Measurements from ENCODE around the gene CMIP.
"Not testable (repeated sequence)": the region's sequence is repeated elsewhere in the genome, so short reads cannot be mapped to it uniquely, and the experiment has no call there.

CMIP gene

GRCh38 chr16:81734632-81735434 lies 290.2 kb downstream of the CMIP start:
- DNase-seq (ENCODE audit: low read depth in 2 of 2, low spot score in 1 of 2) = no peak

DNA sequence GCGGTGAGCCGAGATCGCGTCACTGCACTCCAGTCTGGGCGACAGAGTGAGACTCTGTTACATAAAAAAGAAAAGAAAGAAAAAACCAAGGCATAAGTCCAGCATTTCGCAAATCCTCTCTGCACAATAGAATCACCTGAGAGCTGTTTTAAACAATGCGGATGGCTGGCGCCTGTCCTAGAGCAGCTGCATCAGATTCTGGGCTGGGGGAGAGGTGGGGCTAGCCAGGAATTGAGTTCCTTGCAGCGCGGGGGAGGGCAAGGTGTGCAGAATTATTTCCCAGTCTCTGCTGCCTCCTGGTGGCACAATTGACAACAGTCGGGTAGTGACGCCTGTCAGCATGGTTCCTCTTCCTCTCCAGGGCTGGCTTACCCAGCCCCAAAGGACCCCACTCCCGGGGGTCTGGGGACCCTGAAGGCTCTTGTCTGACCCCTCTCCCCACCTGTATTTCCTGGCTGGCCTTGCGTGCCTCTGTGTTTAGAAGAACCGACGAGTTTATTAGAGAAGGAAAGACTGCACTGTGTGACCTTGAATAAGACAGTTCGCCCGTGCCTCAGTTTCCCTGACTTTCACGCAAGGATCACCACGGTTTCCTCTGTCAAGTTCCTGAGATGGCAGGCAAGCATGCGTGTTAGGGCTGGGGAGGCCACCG lies 293.4 kb downstream of the CMIP start:
- peak; percentile 66 to 74 for DNase-seq (ENCODE audit: low read depth in 2 of 2, low spot score in 1 of 2)

GRCh38 chr16:81738783-81739496 lies 294.3 kb downstream of the CMIP start:
- no peak for DNase-seq (ENCODE audit: low read depth in 2 of 2, low spot score in 1 of 2)

DNA sequence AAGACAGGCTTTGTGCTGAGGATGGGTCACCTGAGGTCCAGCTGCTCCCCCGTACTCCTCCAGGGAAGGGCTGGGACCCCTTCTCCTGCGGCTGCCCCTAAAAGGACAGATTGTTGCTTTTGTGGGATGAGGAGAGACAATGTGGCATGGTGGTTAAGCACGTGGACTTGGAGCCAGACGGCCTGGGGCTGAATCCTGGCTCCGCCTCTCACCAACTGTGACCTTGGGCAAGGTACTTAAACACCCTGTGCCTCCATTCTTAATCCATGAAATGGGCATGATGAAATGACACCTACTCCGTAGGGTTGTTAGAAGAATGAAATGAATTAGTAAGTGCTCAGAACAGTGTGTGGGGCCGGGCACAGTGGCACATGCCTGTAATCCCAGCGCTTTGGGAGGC lies 294.9 kb downstream of the CMIP start:
- no peak for DNase-seq (ENCODE audit: low read depth in 2 of 2, low spot score in 1 of 2)

GRCh38 chr16:81740169-81740568 lies 295.6 kb downstream of the CMIP start:
- no peak for DNase-seq (ENCODE audit: low read depth in 2 of 2, low spot score in 1 of 2)

DNA sequence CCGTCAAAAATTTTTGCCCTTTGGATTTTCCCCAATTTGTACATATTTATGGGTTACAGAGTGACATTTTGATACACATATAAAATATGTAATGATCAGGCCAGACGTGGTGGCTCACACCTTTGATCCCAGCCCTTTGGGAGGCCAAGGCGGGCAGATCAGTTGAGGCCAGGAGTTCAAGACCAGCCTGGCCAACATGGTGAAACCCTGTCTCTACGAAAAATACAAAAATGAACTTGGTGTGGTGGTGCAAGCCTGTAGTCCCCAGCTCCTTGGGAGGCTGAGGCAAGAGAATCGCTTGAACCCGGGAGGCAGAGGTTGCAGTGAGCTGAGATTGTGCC lies 296.8 kb downstream of the CMIP start:
- DNase-seq (ENCODE audit: low read depth in 2 of 2, low spot score in 1 of 2) = not testable (repeated sequence)

DNA sequence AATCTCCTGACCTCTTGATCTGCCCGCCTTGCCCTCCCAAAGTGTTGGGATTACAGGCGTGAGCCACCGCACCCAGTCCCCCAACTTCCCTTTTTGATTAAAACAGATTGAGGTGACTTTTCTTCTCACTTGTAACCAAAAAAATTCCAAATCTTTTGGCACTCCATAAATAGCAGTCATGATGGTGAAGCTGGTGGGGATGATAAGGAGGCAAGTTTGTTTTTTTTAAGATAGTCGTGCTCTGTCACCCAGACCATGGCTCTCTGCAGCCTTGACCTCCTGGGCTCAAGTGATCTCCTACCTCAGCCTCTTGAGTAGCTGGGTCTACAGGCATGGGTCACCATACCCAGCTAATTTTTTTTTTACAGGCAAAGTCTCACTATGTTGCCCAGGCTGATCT lies 299.8 kb downstream of the CMIP start:
- no peak for DNase-seq (ENCODE audit: low read depth in 2 of 2, low spot score in 1 of 2)

DNA sequence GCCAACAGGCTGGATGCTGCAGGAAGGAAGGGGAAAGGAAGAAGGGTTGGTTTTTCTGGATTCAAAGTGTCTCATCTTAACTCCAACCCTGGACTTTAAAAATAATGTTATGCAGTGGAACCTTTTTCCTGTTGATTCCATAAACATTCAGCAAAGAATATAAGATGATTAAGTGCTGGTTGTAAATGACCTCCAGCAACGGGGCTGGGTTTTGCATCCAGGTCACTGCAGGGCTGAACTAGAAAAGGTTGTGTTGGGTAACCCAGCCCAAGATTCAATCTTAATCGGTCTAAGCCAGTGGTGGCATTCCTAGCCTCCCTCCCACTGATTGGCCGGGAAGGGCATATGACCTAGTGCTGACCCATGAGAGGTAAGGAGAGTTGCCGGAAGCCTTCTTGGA lies 300.3 kb downstream of the CMIP start:
- no peak for DNase-seq (ENCODE audit: low read depth in 2 of 2, low spot score in 1 of 2)

DNA sequence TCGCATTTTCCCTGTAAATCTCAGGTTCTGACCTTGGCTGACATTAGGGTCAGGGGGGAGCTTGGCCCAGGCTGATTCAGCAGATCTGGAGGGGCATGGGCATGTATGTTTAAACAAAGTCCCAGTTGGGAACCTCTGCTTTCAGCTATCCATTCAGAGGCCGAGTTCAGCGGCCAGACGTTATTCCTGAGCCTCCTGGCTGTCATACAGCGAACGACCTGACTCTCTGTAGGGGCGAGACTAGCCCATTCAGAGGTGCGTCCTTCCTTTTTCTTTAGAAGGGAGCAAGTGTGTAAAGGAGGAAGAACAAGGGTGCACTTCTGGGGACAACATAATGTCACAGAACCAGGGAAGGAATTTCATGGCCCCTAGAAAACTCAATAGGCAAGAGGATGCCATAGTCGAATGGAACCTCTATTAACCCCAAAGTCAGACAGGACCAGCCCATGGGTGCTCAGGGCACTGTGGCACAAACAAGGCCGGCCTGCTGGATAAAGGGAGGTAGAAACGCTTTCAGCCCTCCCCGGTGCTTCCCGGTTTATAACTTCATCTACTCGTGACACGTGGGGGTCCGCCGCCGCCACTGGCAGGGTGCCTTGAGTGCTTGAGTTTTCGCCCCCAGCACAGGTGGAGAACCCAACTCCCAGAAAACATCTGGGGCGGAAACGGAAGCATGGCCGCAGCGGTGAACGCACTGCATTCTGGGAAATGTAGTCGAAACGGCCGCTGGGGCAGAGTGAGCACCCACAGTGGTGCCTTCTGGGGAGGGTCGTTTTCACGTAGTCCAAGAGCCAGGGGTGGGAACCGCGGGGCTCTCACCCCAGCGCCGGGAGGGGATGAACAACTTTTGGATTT lies 301.3 kb downstream of the CMIP start:
- DNase-seq (ENCODE audit: low read depth in 2 of 2, low spot score in 1 of 2) = peak; percentile 43 to 52

- DNase-seq (ENCODE audit: low read depth in 2 of 2, low spot score in 1 of 2) = no peak
Observed at GRCh38 chr16:81746566-81746965, 302.0 kb downstream of the CMIP start.

- no peak for DNase-seq (ENCODE audit: low read depth in 2 of 2, low spot score in 1 of 2)
Observed at GRCh38 chr16:81748476-81749198, 304.0 kb downstream of the CMIP start.

DNA sequence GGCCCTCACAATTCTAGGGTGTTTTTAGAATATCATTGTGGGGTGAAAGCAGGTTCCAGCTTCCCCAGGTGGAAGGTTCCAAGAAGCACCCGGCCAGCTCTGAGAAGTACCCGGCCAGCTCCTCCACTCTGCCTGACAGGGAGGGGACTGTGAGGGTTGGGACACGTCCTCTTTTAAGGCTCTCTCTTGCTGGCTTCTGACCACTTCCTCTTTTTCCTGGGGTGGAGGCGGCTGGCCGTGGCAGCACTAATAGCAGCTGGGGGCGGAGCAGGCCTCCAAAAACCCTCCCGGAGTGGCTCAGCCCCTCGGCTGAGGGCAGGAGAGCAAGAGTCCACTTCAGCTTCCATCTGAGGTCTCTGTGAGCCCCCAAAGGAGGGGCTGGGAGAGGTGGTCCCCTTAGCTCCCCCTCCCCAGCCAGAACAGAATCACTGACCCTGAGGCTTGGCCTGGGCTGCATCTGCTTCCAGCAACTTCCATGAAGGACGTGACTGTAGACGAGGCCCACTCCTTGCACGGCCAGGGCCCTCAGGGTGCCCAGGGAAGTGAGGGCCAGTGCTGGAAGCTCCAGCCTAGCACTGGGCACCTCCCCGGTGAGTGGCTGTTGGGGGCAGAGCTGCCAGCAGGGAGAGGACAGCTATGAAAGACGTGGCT lies 307.7 kb downstream of the CMIP start:
- no peak for DNase-seq (ENCODE audit: low read depth in 2 of 2, low spot score in 1 of 2)

GRCh38 chr16:81752876-81753227 lies 308.2 kb downstream of the CMIP start:
- DNase-seq (ENCODE audit: low read depth in 2 of 2, low spot score in 1 of 2) = no peak

GRCh38 chr16:81754858-81755257 lies 310.2 kb downstream of the CMIP start:
- DNase-seq (ENCODE audit: low read depth in 2 of 2, low spot score in 1 of 2) = no peak

- no peak for DNase-seq (ENCODE audit: low read depth in 2 of 2, low spot score in 1 of 2)
Observed at GRCh38 chr16:81755915-81756614, 311.5 kb downstream of the CMIP start.

- no peak for DNase-seq (ENCODE audit: low read depth in 2 of 2, low spot score in 1 of 2)
Observed at GRCh38 chr16:81756615-81757356, 312.2 kb downstream of the CMIP start.

- no peak for DNase-seq (ENCODE audit: low read depth in 2 of 2, low spot score in 1 of 2)
Observed at GRCh38 chr16:81758376-81758775, 313.8 kb downstream of the CMIP start.

Data from stimulated activated CD8-positive, alpha-beta memory T cell treated with anti-CD3 and anti-CD28 coated beads, Interleukin-4, amount 100 ng/mL, for 4 hours (primary cell).